Ovary (tissue), 3 donors: Measurements from ENCODE around the gene SYTL3.

Experiments
- CTCF ChIP-seq, 3 donors: fragments of 450-650 bp in 2 of 3; fragments of 200-600 bp in 1 of 3; IDR thresholded peaks; one replicate each; pipeline versions ENCODE4 v1.5.1 to v1.8.0; 2016 to 2022; ENCODE audit warnings: antibody characterized with exemption in 3 of 3, mild to moderate bottlenecking in 1 of 3
- EP300 ChIP-seq: sonication (generic); formaldehyde crosslinking; IDR thresholded peaks from one replicate; pipeline ENCODE4 v1.6.1; 2017; ENCODE audit warnings: antibody characterized with exemption
- POLR2A ChIP-seq: fragments of 450-650 bp; IDR thresholded peaks from one replicate; pipeline ENCODE4 v1.6.1; 2017; ENCODE audit warnings: antibody characterized with exemption, mild to moderate bottlenecking, moderate library complexity
- donor health status: DM: no; HTN: no; CAD: no.

- TF ChIP-seq CTCF (IDR thresholded peaks at IDR 0.05) (no peak), POLR2A (no peak), EP300 (no peak)
Measured at GRCh38 chr6:158603261-158604047, 46.4 kb upstream of the SYTL3 start.
